Endodermal cell (in vitro differentiated cells): ENCODE results near the gene CCDC196. TPM values are rescaled to one million over a fixed set of nuclear protein-coding genes. Genes with fewer than 3 reads are reported as not detected.

Source experiments
- DNase-seq: peaks from one replicate; pipeline ENCODE4 v3.0.0-alpha.2; 2017
- H3K27ac ChIP-seq: 2 replicates; pipeline ENCODE4 v1.5.1; 2013; ENCODE audit warnings: mild to moderate bottlenecking, low read depth, low read length, moderate library complexity
- H3K27me3 ChIP-seq: 2 replicates; pipeline ENCODE4 v1.6.1; 2013; ENCODE audit warnings: mild to moderate bottlenecking, low read length, moderate library complexity; ENCODE audit not compliant: insufficient read depth, control insufficient read depth, poor library complexity, severe bottlenecking
- H3K36me3 ChIP-seq: 2 replicates; pipeline ENCODE4 v1.7.0; 2013; ENCODE audit warnings: mild to moderate bottlenecking, low read length, moderate library complexity; ENCODE audit not compliant: control insufficient read depth, insufficient read depth
- H3K4me1 ChIP-seq: one replicate; pipeline ENCODE4 v1.7.0; 2013; ENCODE audit warnings: low read length; ENCODE audit not compliant: control insufficient read depth, insufficient read depth
- H3K4me3 ChIP-seq: 2 replicates; pipeline ENCODE4 v1.5.1; 2013; ENCODE audit warnings: mild to moderate bottlenecking, low read length, moderate library complexity
- H3K9ac ChIP-seq: 2 replicates; pipeline ENCODE4 v1.6.1; 2013; ENCODE audit warnings: mild to moderate bottlenecking, low read length, moderate library complexity; ENCODE audit not compliant: poor library complexity, severe bottlenecking; ENCODE audit errors: extremely low read depth
- H3K9me3 ChIP-seq: 2 replicates; pipeline ENCODE4 v1.6.1; 2013; ENCODE audit warnings: mild to moderate bottlenecking, low read length, moderate library complexity; ENCODE audit not compliant: control insufficient read depth
- H3K27ac Mint-ChIP-seq: 2 replicates; pipeline ENCODE4 v1.8.0; 2020; ENCODE audit warnings: mixed read lengths
- H3K27me3 Mint-ChIP-seq: 2 replicates; pipeline ENCODE4 v1.8.0; 2021; ENCODE audit warnings: mild to moderate bottlenecking, mixed read lengths; ENCODE audit not compliant: insufficient read depth
- H3K36me3 Mint-ChIP-seq: 2 replicates; pipeline ENCODE4 v1.8.0; 2020; ENCODE audit warnings: low read depth, mixed read lengths
- H3K4me1 Mint-ChIP-seq: 2 replicates; pipeline ENCODE4 v1.8.0; 2020; ENCODE audit warnings: mixed read lengths
- H3K4me3 Mint-ChIP-seq: 2 replicates; pipeline ENCODE4 v1.8.0; 2020; ENCODE audit warnings: mild to moderate bottlenecking, moderate library complexity, mixed read lengths
- H3K9me3 Mint-ChIP-seq: 2 replicates; pipeline ENCODE4 v1.8.0; 2020; ENCODE audit warnings: mild to moderate bottlenecking, mixed read lengths
- CTCF ChIP-seq: fragments of 200-600 bp; sonication (generic); conservative IDR thresholded peaks from 2 replicates; pipeline ENCODE4 v1.5.0; 2021; ENCODE audit warnings: antibody characterized with exemption, mild to moderate bottlenecking
- WGBS, 2 experiments: methylation state at CpG; one replicate each; pipeline versions ENCODE4 v1.1.5 to v1.1.7; 2013; ENCODE audit warnings: missing lambda C conversion rate in 2 of 2, mixed read lengths in 1 of 2; ENCODE audit not compliant: insufficient coverage in 1 of 2, insufficient read length in 1 of 2; 5-methylcytosine and 5-hydroxymethylcytosine counted together
- total RNA-seq, 2 donors: library from RNA; stranded (reverse); fragmentation: NEBNext Ultra II Directional in 1 of 2; extraction: Animal tissue kit (Norgen Biotek cat#: 25700) in 1 of 2; gene quantifications; 2 replicates in 1 of 2; 3 replicates in 1 of 2; pipeline ENCODE4 v1.2.1, GENCODE V29; 2021

CCDC196 gene
- total RNA-seq, 2 donors from 2014 or later: not detected

GRCh38 chr14:66507181-66507721 is 21.1 kb downstream of the CCDC196 start:
- 30 to 47% methylated on average over 16 to 23 of the region's 23 CpGs for WGBS, 2 experiments

DNA sequence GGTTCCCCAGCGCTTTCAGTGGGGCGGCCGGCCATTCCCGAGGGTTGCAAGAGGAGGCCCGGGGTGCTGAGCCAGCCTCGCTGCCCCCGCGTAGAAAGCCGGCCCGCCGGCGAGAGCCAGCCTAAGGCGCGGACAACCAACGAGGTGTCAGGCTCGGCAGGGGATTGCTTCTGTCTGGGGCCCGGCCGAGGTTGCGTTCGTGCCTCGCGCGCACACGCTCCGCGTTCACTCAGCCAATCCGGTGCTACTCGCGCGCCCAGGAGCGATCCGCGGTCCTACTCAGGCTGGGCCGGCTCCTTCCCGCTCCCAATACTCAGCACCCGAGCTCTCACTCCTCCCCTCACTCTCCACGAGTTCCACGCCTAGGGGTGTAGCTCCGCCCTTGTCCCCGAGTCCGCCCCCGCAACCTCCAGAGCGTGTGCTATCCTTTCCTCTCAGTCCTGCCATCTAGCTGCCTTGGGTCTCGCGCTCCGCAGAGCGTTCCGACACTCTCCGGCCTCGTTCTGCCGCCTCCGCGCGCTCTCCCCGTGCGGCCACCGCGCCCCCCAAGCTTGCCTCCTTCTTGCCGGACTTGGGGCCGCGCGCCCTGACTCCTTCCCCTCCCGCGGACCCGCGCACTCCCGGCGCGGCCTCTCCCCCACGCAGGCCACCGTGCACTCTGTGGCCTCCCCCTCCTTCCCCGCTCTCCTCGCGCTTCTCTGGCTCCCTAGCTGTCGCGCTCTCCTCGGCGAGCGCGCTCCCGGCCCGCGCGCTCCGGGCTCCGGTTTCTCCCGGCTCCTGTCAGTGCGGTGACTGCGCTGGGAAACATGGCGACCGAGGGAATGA is 21.8 kb downstream of the CCDC196 start, which contains the start of gene GPHN:
TSS of gene GPHN (plus strand) at position 426 of the 825 bp plus-strand sequence.
- peak; percentile 97 for DNase-seq
- peak within 1 kb of the TSS; percentile 65 for H3K9ac ChIP-seq
- no peaks in the 10 kb centered on the region for H3K36me3 ChIP-seq
- Mint-ChIP-seq H3K4me1 (peaks cover 4% of the 10 kb centered on the region), H3K27ac (peak within 1 kb of the TSS; percentile 88), H3K27me3 (peaks cover 51% of the 10 kb centered on the region), H3K9me3 (peaks cover 20% of the 10 kb centered on the region), H3K4me3 (peak within 1 kb of the TSS; percentile 90), H3K36me3 (no peaks in the 10 kb centered on the region)
- peaks cover 31% of the 10 kb centered on the region for H3K9me3 ChIP-seq
- H3K27ac ChIP-seq: peak within 1 kb of the TSS; percentile 78
- H3K4me3 ChIP-seq: peak within 1 kb of the TSS; percentile 96
- H3K27me3 ChIP-seq: peaks cover 22% of the 10 kb centered on the region
- WGBS, 2 experiments: 0% methylated on average over 37 to 91 of the region's 91 CpGs
- H3K4me1 ChIP-seq: no peaks in the 10 kb centered on the region
- peak; percentile 38 for TF ChIP-seq CTCF

More at GRCh38 chr14:66507181-66507721, 21.1 kb downstream of the CCDC196 start:
- no peak for DNase-seq
- Mint-ChIP-seq H3K4me3 (peak overlapping the region; percentile 90), H3K4me1 (peaks cover 4% of the 10 kb centered on the region), H3K36me3 (no peaks in the 10 kb centered on the region), H3K9me3 (peaks cover 21% of the 10 kb centered on the region), H3K27ac (no peak overlapping the region), H3K27me3 (peaks cover 55% of the 10 kb centered on the region)
- peak overlapping the region; percentile 78 for H3K27ac ChIP-seq
- peak overlapping the region; percentile 65 for H3K9ac ChIP-seq
- peaks cover 37% of the 10 kb centered on the region for H3K9me3 ChIP-seq
- H3K4me1 ChIP-seq: no peaks in the 10 kb centered on the region
- H3K4me3 ChIP-seq: peak overlapping the region; percentile 96
- no peak for TF ChIP-seq CTCF
- no peaks in the 10 kb centered on the region for H3K36me3 ChIP-seq
- peaks cover 22% of the 10 kb centered on the region for H3K27me3 ChIP-seq

- Histone ChIP-seq H3K4me1 (no peaks in the 10 kb centered on the region), H3K4me3 (peak overlapping the region; percentile 96), H3K27ac (peak overlapping the region; percentile 78), H3K27me3 (peaks cover 22% of the 10 kb centered on the region), H3K9ac (peak overlapping the region; percentile 65), H3K36me3 (no peaks in the 10 kb centered on the region), H3K9me3 (peaks cover 28% of the 10 kb centered on the region)
- peak overlapping the region; percentile 90 for H3K4me3 Mint-ChIP-seq
- peak overlapping the region; percentile 88 for H3K27ac Mint-ChIP-seq
- TF ChIP-seq CTCF: no peak
- H3K27me3 Mint-ChIP-seq: peaks cover 47% of the 10 kb centered on the region
- H3K9me3 Mint-ChIP-seq: peaks cover 19% of the 10 kb centered on the region
- H3K4me1 Mint-ChIP-seq: peaks cover 4% of the 10 kb centered on the region
- WGBS, 2 experiments: 0% methylated on average over 19 of the region's 19 CpGs; no CpG with 5 or more reads in 1 of the 2 experiments
- H3K36me3 Mint-ChIP-seq: no peaks in the 10 kb centered on the region
- DNase-seq: no peak
Observed at GRCh38 chr14:66508547-66508845, 22.3 kb downstream of the CCDC196 start.
